Suprapubic skin (tissue), 4 donors: ENCODE data around the gene SEZ6L2. TPM values are rescaled to one million over a fixed set of nuclear protein-coding genes. Genes with fewer than 3 reads are reported as not detected.
"Not testable (repeated sequence)": the region's sequence is repeated elsewhere in the genome, so short reads cannot be mapped to it uniquely, and the experiment has no call there.

Source experiments
- DNase-seq, 2 donors: peaks; one replicate each; pipeline ENCODE4 v3.0.0-alpha.2; 2019; ENCODE audit warnings: low spot score in 2 of 2
- H3K27ac ChIP-seq: fragments of 200-600 bp; sonication (generic); one replicate; pipeline ENCODE4 v1.5.1; 2019
- H3K27me3 ChIP-seq: fragments of 200-600 bp; sonication (generic); one replicate; pipeline ENCODE4 v1.5.1; 2019
- H3K36me3 ChIP-seq: fragments of 200-600 bp; sonication (generic); one replicate; pipeline ENCODE4 v1.5.1; 2019
- H3K4me1 ChIP-seq: fragments of 200-600 bp; sonication (generic); one replicate; pipeline ENCODE4 v1.5.1; 2019
- H3K4me3 ChIP-seq: fragments of 200-600 bp; sonication (generic); one replicate; pipeline ENCODE4 v1.5.1; 2019; ENCODE audit warnings: mild to moderate bottlenecking
- H3K9me3 ChIP-seq: fragments of 200-600 bp; sonication (generic); one replicate; pipeline ENCODE4 v1.5.1; 2019
- CTCF ChIP-seq, 2 donors: fragments of 200-600 bp in 1 of 2; fragments of 450-650 bp in 1 of 2; sonication (generic) in 1 of 2; IDR thresholded peaks; one replicate each; pipeline ENCODE4 v1.5.1; 2016 to 2019; ENCODE audit warnings: antibody characterized with exemption in 2 of 2, mild to moderate bottlenecking in 1 of 2, moderate library complexity in 1 of 2
- EP300 ChIP-seq: sonication (generic); formaldehyde crosslinking; IDR thresholded peaks from one replicate; pipeline ENCODE4 v1.6.1; 2017; ENCODE audit warnings: antibody characterized with exemption
- POLR2A ChIP-seq, 2 donors: fragments of 450-650 bp; IDR thresholded peaks; one replicate each; pipeline ENCODE4 v1.6.1; 2017; ENCODE audit warnings: antibody characterized with exemption in 2 of 2, mild to moderate bottlenecking in 2 of 2, moderate library complexity in 2 of 2
- POLR2AphosphoS5 ChIP-seq, 3 donors: sonication (generic); formaldehyde crosslinking; IDR thresholded peaks; one replicate each; pipeline ENCODE4 v1.6.1; 2017; ENCODE audit warnings: antibody characterized with exemption in 3 of 3
- WGBS: methylation state at CpG from one replicate; pipeline ENCODE4 v1.1.5; 2018; 5-methylcytosine and 5-hydroxymethylcytosine counted together
- total RNA-seq, 4 donors: library from RNA; depleted of rRNA; stranded (reverse); fragments of >200 nt; gene quantifications; one replicate each; pipeline ENCODE4 v1.1.0, GENCODE V29; 2016

SEZ6L2 gene
- total RNA-seq, 4 donors from 2014 or later, result 0.98 to 2.9 (median 1.2) TPM

- H3K4me1 ChIP-seq, result peaks cover 12% of the 10 kb centered on the region
- H3K27ac ChIP-seq, result no peak overlapping the region
- no peaks in the 10 kb centered on the region for H3K27me3 ChIP-seq
- no peak for DNase-seq
- no peaks in the 10 kb centered on the region for H3K9me3 ChIP-seq
- H3K36me3 ChIP-seq, result peaks cover 76% of the 10 kb centered on the region
- WGBS, result 100% methylated on average over 5 of the region's 5 CpGs
- H3K4me3 ChIP-seq, result no peak overlapping the region
- TF ChIP-seq CTCF (IDR thresholded peaks at IDR 0.05) (no peak), EP300 (no peak), POLR2AphosphoS5 (IDR thresholded peaks at IDR 0.05) (no peak), POLR2A (IDR thresholded peaks at IDR 0.05) (no peak)
These were observed 65.3 kb downstream of the SEZ6L2 start for GRCh38 chr16:29834079-29834478.

- WGBS, result 99% methylated on average over 4 of the region's 4 CpGs
- H3K4me3 ChIP-seq, H3K27ac ChIP-seq, H3K9me3 ChIP-seq, H3K27me3 ChIP-seq, DNase-seq: not testable (repeated sequence)
- H3K4me1 ChIP-seq, result peaks cover 12% of the 10 kb centered on the region
- peaks cover 68% of the 10 kb centered on the region for H3K36me3 ChIP-seq
These were observed 66.1 kb downstream of the SEZ6L2 start for GRCh38 chr16:29833219-29833618.

GRCh38 chr16:29831490-29831889, 67.9 kb downstream of the SEZ6L2 start:
- Histone ChIP-seq H3K9me3 (no peaks in the 10 kb centered on the region), H3K4me3 (no peak overlapping the region), H3K27ac (no peak overlapping the region), H3K4me1 (peaks cover 20% of the 10 kb centered on the region), H3K36me3 (peaks cover 52% of the 10 kb centered on the region), H3K27me3 (no peaks in the 10 kb centered on the region)
- TF ChIP-seq CTCF (IDR thresholded peaks at IDR 0.05) (no peak), EP300 (no peak), POLR2AphosphoS5 (IDR thresholded peaks at IDR 0.05) (no peak), POLR2A (IDR thresholded peaks at IDR 0.05) (no peak)
- WGBS, result 50% methylated on average over 2 of the region's 2 CpGs
- DNase-seq, result no peak

GRCh38 chr16:29830774-29831173, 68.6 kb downstream of the SEZ6L2 start:
- no peak for TF ChIP-seq POLR2A (IDR thresholded peaks at IDR 0.05)
- TF ChIP-seq EP300, result no peak
- TF ChIP-seq CTCF (IDR thresholded peaks at IDR 0.05), result no peak
- no peak for TF ChIP-seq POLR2AphosphoS5 (IDR thresholded peaks at IDR 0.05)
- Histone ChIP-seq H3K36me3 (peaks cover 47% of the 10 kb centered on the region), H3K4me3 (no peak overlapping the region), H3K9me3 (no peaks in the 10 kb centered on the region), H3K27me3 (no peaks in the 10 kb centered on the region), H3K27ac (no peak overlapping the region), H3K4me1 (peaks cover 25% of the 10 kb centered on the region)
- no peak for DNase-seq
- 91% methylated on average over 11 of the region's 11 CpGs for WGBS

- peaks cover 65% of the 10 kb centered on the region for H3K4me1 ChIP-seq
- no peak overlapping the region for H3K4me3 ChIP-seq
- H3K36me3 ChIP-seq, result peaks cover 10% of the 10 kb centered on the region
- no peaks in the 10 kb centered on the region for H3K9me3 ChIP-seq
- peak overlapping the region; percentile 63 for H3K27ac ChIP-seq
- TF ChIP-seq POLR2A (IDR thresholded peaks at IDR 0.05), result no peak
- no peak for TF ChIP-seq CTCF (IDR thresholded peaks at IDR 0.05)
- TF ChIP-seq POLR2AphosphoS5 (IDR thresholded peaks at IDR 0.05), result no peak
- no peak for TF ChIP-seq EP300
- no peaks in the 10 kb centered on the region for H3K27me3 ChIP-seq
- 90% methylated on average over 8 of the region's 8 CpGs for WGBS
- DNase-seq, result no peak
These were observed 73.0 kb downstream of the SEZ6L2 start for GRCh38 chr16:29826342-29826695.
